ENCODE results near the gene BPIFA1. TPM values are rescaled to one million over a fixed set of nuclear protein-coding genes. Genes with fewer than 3 reads are reported as not detected.

BPIFA1 gene
- total RNA-seq, 6 experiments from 2014 or later, result not detected

- H3K4me1 ChIP-seq, result peaks cover 0 to 20% (median 7%) of the 10 kb centered on the region in 4 donors
- DNase-seq (no peak), ATAC-seq (no peak)
- TF ChIP-seq POLR2A (IDR thresholded peaks at IDR 0.05) (no peak), CTCF (IDR thresholded peaks at IDR 0.05) (no peak)
- H3K27me3 ChIP-seq, result no peaks in the 10 kb centered on the region
- no peak overlapping the region for H3K4me3 ChIP-seq
- whole genome bisulfite sequencing (ENCODE audit: insufficient coverage, low coverage, low lambda C conversion rate, missing lambda C conversion rate), result 61% methylated on average over 8 of the region's 8 CpGs
- H3K36me3 ChIP-seq, result no peaks in the 10 kb centered on the region
- H3K9me3 ChIP-seq, result no peaks in the 10 kb centered on the region
- no peak overlapping the region for H3K27ac ChIP-seq
- intact Hi-C loops (cut with DNase I), result no loop called here
Observed at GRCh38 chr20:33192912-33193501, 42.8 kb upstream of the BPIFA1 start.

- intact Hi-C loops (cut with DNase I), result no loop called here
- Histone ChIP-seq H3K36me3 (no peaks in the 10 kb centered on the region), H3K27me3 (no peaks in the 10 kb centered on the region), H3K9me3 (no peaks in the 10 kb centered on the region), H3K27ac (no peak overlapping the region), H3K4me3 (no peak overlapping the region), H3K4me1 (no peaks in the 10 kb centered on the region)
- 44% methylated on average over 2 of the region's 3 CpGs for WGBS (ENCODE audit: insufficient coverage, low coverage, low lambda C conversion rate, missing lambda C conversion rate)
- ATAC-seq (no peak), DNase-seq (no peak)
- no peak for TF ChIP-seq CTCF (IDR thresholded peaks at IDR 0.05)
- no peak for TF ChIP-seq POLR2A (IDR thresholded peaks at IDR 0.05)
Observed at GRCh38 chr20:33199026-33199425, 36.8 kb upstream of the BPIFA1 start.

- no peaks in the 10 kb centered on the region for H3K36me3 ChIP-seq
- 36% methylated on average over 4 of the region's 4 CpGs for WGBS (ENCODE audit: insufficient coverage, low coverage, low lambda C conversion rate, missing lambda C conversion rate)
- no peaks in the 10 kb centered on the region for H3K4me1 ChIP-seq
- intact Hi-C loops (cut with DNase I), result loop anchor here in 1 of 2 donors (10.0 kb wide), 1 partner anchor 108 kb away; no protein-coding TSS in a partner anchor
- H3K9me3 ChIP-seq, result no peaks in the 10 kb centered on the region
- ATAC-seq, result no peak
- H3K4me3 ChIP-seq, result no peak overlapping the region
- no peak overlapping the region for H3K27ac ChIP-seq
- no peak for DNase-seq
- H3K27me3 ChIP-seq, result no peaks in the 10 kb centered on the region
- TF ChIP-seq CTCF (IDR thresholded peaks at IDR 0.05), result no peak
- no peak for TF ChIP-seq POLR2A (IDR thresholded peaks at IDR 0.05)
Observed at GRCh38 chr20:33202451-33202850, 33.3 kb upstream of the BPIFA1 start.

- DNase-seq (no peak), ATAC-seq (no peak)
- H3K9me3 ChIP-seq, result no peaks in the 10 kb centered on the region
- WGBS (ENCODE audit: insufficient coverage, low coverage, low lambda C conversion rate, missing lambda C conversion rate), result 78% methylated on average over 3 of the region's 3 CpGs
- H3K4me1 ChIP-seq, result no peaks in the 10 kb centered on the region
- intact Hi-C loops (cut with DNase I), result loop anchor here in 1 of 2 donors (10.0 kb wide), 1 partner anchor 109 kb away; no protein-coding TSS in a partner anchor
- TF ChIP-seq CTCF (IDR thresholded peaks at IDR 0.05), result no peak
- no peak for TF ChIP-seq POLR2A (IDR thresholded peaks at IDR 0.05)
- H3K4me3 ChIP-seq, result no peak overlapping the region
- no peaks in the 10 kb centered on the region for H3K27me3 ChIP-seq
- H3K36me3 ChIP-seq, result no peaks in the 10 kb centered on the region
- no peak overlapping the region for H3K27ac ChIP-seq
Observed at GRCh38 chr20:33203444-33203843, 32.4 kb upstream of the BPIFA1 start.
